ENCODE results near the gene ZMAT2.
"Not testable (repeated sequence)": the region's sequence is repeated elsewhere in the genome, so short reads cannot be mapped to it uniquely, and the experiment has no call there.

ZMAT2 gene

GRCh38 chr5:140700177-140701144 lies at the start of gene ZMAT2:
Gene ZMAT2, plus strand, starts transcription at chr5:140700447. Its CDS starts 14 bp downstream, at chr5:140700461.
- DNase-seq = peak; percentile 97

- DNase-seq = no peak
Observed at GRCh38 chr5:140658870-140659269, 41.4 kb upstream of the ZMAT2 start.

- DNase-seq = not testable (repeated sequence)
Observed at GRCh38 chr5:140660371-140660770, 39.9 kb upstream of the ZMAT2 start.

- DNase-seq = no peak
Observed at GRCh38 chr5:140664030-140664358, 36.3 kb upstream of the ZMAT2 start.

GRCh38 chr5:140664359-140665119 lies 35.7 kb upstream of the ZMAT2 start, which contains the start of gene WDR55:
Gene WDR55, plus strand, starts transcription at chr5:140664904. Its CDS starts 9 bp downstream, at chr5:140664913.
- peak; percentile 95 for DNase-seq

- DNase-seq = not testable (repeated sequence)
Observed at GRCh38 chr5:140671035-140671434, 29.2 kb upstream of the ZMAT2 start.

GRCh38 chr5:140671472-140672125 lies 28.6 kb upstream of the ZMAT2 start:
- no peak for DNase-seq

- DNase-seq = no peak
Observed at GRCh38 chr5:140672455-140673186, 27.6 kb upstream of the ZMAT2 start.

GRCh38 chr5:140673187-140673976 lies 26.9 kb upstream of the ZMAT2 start, which contains the start of gene DND1:
Gene DND1, minus strand, starts transcription at chr5:140673576. Its CDS starts 34 bp downstream, at chr5:140673542.
- DNase-seq = no peak

GRCh38 chr5:140674211-140674610 lies 26.0 kb upstream of the ZMAT2 start:
- DNase-seq = no peak

- no peak for DNase-seq
Observed at GRCh38 chr5:140674629-140675028, 25.6 kb upstream of the ZMAT2 start.

GRCh38 chr5:140677947-140678346 lies 22.3 kb upstream of the ZMAT2 start:
- no peak for DNase-seq

- no peak for DNase-seq
Observed at GRCh38 chr5:140678993-140679392, 21.3 kb upstream of the ZMAT2 start.

GRCh38 chr5:140690376-140690932 lies 9.8 kb upstream of the ZMAT2 start:
- no peak for DNase-seq

- peak; percentile 89 for DNase-seq
Observed at GRCh38 chr5:140690941-140691924, 9.0 kb upstream of the ZMAT2 start, which contains the start of the genes HARS1 and HARS2. Gene HARS1, minus strand, starts transcription at chr5:140691370. Its CDS starts 66 bp downstream, at chr5:140691304. Gene HARS2, plus strand, starts transcription at chr5:140691455. Its CDS starts 194 bp downstream, at chr5:140691649.

GRCh38 chr5:140694276-140694675 lies 6.0 kb upstream of the ZMAT2 start:
- DNase-seq = no peak

GRCh38 chr5:140696891-140697492 lies 3.3 kb upstream of the ZMAT2 start:
- DNase-seq = no peak

- DNase-seq = no peak
Observed at GRCh38 chr5:140707812-140708211, 7.6 kb downstream of the ZMAT2 start.

- not testable (repeated sequence) for DNase-seq
Observed at GRCh38 chr5:140708787-140709186, 8.5 kb downstream of the ZMAT2 start.
